Activated CD4-positive, alpha-beta T cell treated with anti-CD3 and anti-CD28 coated beads, Interleukin-2, amount 10 ng/mL, durations not matched to agents 7 days and 5 days (primary cell): ENCODE measurements around the gene USP2. TPM values are rescaled to one million over a fixed set of nuclear protein-coding genes. Genes with fewer than 3 reads are reported as not detected.
A peak's percentile ranks its signal among the peaks of the same experiment; 100 is the strongest.

Source experiments
- CTCF ChIA-PET: fragments of 350-600 bp; sonication (Branson Sonifier 250); formaldehyde crosslinking; loops from one replicate; lab custom pipeline; 2021; ENCODE audit warnings: antibody characterized with exemption; lab: Charles Lee
- POLR2A ChIA-PET: fragments of 350-600 bp; sonication (Branson Sonifier 250); formaldehyde crosslinking; loops from one replicate; lab custom pipeline; 2021; ENCODE audit warnings: antibody characterized with exemption; lab: Charles Lee
- DNase-seq: peaks from one replicate; pipeline ENCODE4 v3.0.0-alpha.2; 2020
- H3K27ac Mint-ChIP-seq: one replicate; pipeline ENCODE4 v1.8.0; 2021; ENCODE audit warnings: mild to moderate bottlenecking, moderate library complexity, mixed read lengths
- H3K27me3 Mint-ChIP-seq: one replicate; pipeline ENCODE4 v1.8.0; 2021; ENCODE audit warnings: mixed read lengths
- H3K36me3 Mint-ChIP-seq: one replicate; pipeline ENCODE4 v1.8.0; 2021; ENCODE audit warnings: low read depth, mixed read lengths
- H3K4me1 Mint-ChIP-seq: one replicate; pipeline ENCODE4 v1.8.0; 2021; ENCODE audit warnings: mixed read lengths
- H3K4me3 Mint-ChIP-seq: one replicate; pipeline ENCODE4 v1.8.0; 2021; ENCODE audit warnings: mild to moderate bottlenecking, moderate library complexity, mixed read lengths
- H3K9me3 Mint-ChIP-seq: one replicate; pipeline ENCODE4 v1.8.0; 2021; ENCODE audit warnings: mixed read lengths
- total RNA-seq, 2 experiments: library from RNA; stranded (reverse); gene quantifications; one replicate each; pipeline ENCODE4 v1.2.3, GENCODE V29; 2021

Gene USP2
- total RNA-seq, 2 experiments from 2014 or later: 0.17 to 0.22 TPM

GRCh38 chr11:119352857-119353260 is 28.6 kb downstream of the USP2 start:
- Mint-ChIP-seq H3K27me3 (peaks cover 37% of the 10 kb centered on the region), H3K9me3 (no peaks in the 10 kb centered on the region), H3K27ac (no peak overlapping the region), H3K4me1 (peaks cover 19% of the 10 kb centered on the region), H3K4me3 (no peak overlapping the region), H3K36me3 (no peaks in the 10 kb centered on the region)
- CTCF ChIA-PET: interaction anchor here (1.2 to 1.5 kb wide), 2 partner anchors 15 to 121 kb away, joined by 4 to 6 read pairs; no protein-coding TSS in a partner anchor
- POLR2A ChIA-PET: no interaction called here
- DNase-seq: no peak

- ChIA-PET POLR2A (no interaction called here), CTCF (interaction anchor here (0.6 kb wide), 1 partner anchor 142 kb away, joined by 6 read pairs; no protein-coding TSS in a partner anchor)
- DNase-seq: no peak
- Mint-ChIP-seq H3K36me3 (no peaks in the 10 kb centered on the region), H3K27ac (no peak overlapping the region), H3K9me3 (no peaks in the 10 kb centered on the region), H3K4me3 (no peak overlapping the region), H3K4me1 (peaks cover 14% of the 10 kb centered on the region), H3K27me3 (peaks cover 40% of the 10 kb centered on the region)
Observed at GRCh38 chr11:119351232-119351631, 30.3 kb downstream of the USP2 start.

DNA sequence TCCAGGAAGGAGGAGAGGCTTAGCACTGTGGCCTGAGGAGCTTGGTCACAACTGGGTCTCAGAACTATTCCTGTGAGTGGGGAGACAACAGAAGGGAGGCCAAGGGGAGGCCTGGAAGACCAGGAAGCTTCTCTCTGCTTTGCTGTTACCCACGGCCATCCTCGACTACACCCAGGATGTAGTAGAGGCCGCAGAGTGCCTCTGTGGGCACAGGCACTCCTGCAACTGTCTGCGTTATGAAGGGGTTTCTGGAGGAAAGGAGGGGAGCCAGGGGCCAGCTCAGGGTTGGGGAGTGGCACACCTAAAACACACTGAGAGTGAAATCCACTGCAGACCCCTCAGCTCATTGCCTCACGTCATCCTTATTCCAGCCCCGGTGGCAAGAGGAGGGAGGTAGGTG is 31.2 kb downstream of the USP2 start:
- ChIA-PET CTCF (interaction anchor here (1.7 kb wide), 1 partner anchor 12 kb away, joined by 6 read pairs; no protein-coding TSS in a partner anchor), POLR2A (no interaction called here)
- no peaks in the 10 kb centered on the region for H3K9me3 Mint-ChIP-seq
- no peak for DNase-seq
- no peaks in the 10 kb centered on the region for H3K36me3 Mint-ChIP-seq
- H3K4me3 Mint-ChIP-seq: no peak overlapping the region
- peaks cover 35% of the 10 kb centered on the region for H3K27me3 Mint-ChIP-seq
- H3K27ac Mint-ChIP-seq: peak overlapping the region; percentile 85
- H3K4me1 Mint-ChIP-seq: peaks cover 11% of the 10 kb centered on the region

DNA sequence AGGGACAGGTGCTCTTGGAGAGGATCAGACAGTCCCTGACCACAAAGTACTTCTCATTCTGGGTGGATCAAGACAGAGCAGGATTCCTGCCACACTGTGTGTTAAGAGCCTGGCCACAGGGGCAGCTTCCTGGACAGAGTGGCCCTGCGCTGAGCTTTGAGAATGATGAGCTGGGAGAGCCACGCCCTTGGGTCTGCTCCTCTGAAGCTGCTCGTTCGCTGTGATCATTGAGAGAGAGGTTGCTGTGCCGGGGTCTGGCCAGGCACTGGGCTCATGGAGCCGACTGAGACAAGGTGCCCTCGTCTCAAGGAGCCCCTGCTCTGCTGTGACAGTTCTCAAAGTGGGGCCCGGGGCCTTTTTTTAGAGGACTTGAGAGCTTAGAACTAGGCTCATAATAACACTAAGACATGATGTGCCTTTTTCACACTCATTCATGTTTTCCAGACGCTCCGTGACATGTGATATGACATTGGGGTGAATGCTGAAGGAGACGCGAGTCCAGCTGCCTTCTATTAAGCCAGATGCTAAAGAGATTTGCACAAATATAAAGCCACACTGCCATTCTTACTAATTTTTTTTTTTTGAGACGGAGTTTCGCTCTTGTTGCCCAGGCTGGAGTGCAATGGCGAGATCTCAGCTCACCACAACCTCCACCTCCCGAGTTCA is 33.4 kb downstream of the USP2 start:
- H3K4me1 Mint-ChIP-seq: peaks cover 11% of the 10 kb centered on the region
- H3K4me3 Mint-ChIP-seq: no peak overlapping the region
- ChIA-PET CTCF (interaction anchor here (1.3 to 6.6 kb wide), 4 partner anchors 9 to 22 kb away, joined by 3 to 50 read pairs (median 11); no protein-coding TSS in a partner anchor), POLR2A (no interaction called here)
- peaks cover 32% of the 10 kb centered on the region for H3K27me3 Mint-ChIP-seq
- H3K36me3 Mint-ChIP-seq: no peaks in the 10 kb centered on the region
- no peak overlapping the region for H3K27ac Mint-ChIP-seq
- H3K9me3 Mint-ChIP-seq: no peaks in the 10 kb centered on the region
- DNase-seq: no peak

GRCh38 chr11:119347242-119347641 is 34.2 kb downstream of the USP2 start:
- peaks cover 33% of the 10 kb centered on the region for H3K27me3 Mint-ChIP-seq
- H3K9me3 Mint-ChIP-seq: no peaks in the 10 kb centered on the region

DNA sequence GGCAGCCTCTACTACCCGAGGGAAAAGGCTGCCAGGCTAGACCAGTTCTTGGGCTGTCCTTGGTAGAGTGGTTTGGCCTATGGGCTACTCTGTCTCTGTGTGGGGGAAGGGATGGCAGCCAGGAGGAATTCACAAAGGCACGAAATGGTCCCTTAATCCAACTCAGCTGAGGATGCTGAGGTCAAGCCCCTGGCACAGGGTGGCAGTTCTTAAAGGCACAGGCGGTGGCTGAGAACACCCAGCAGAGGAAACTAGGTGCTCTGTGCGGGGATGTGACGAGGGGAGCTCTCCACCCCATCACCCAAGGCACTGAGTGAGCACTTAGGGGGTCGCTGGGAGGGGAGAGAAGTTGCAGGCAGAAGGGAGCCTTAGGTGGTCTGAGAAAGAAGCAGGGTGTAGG is 34.9 kb downstream of the USP2 start, which contains the start of gene MFRP:
Gene MFRP, minus strand, starts transcription at position 101 of the 400 bp plus-strand sequence. CDS start 192 bp downstream, outside the sequence.
- peaks cover 11% of the 10 kb centered on the region for H3K4me1 Mint-ChIP-seq
- no peak within 1 kb of the TSS for H3K4me3 Mint-ChIP-seq
- H3K27ac Mint-ChIP-seq: no peak within 1 kb of the TSS
- DNase-seq: no peak
- ChIA-PET POLR2A (no interaction called here), CTCF (interaction anchor here (3.1 to 6.6 kb wide), 2 partner anchors 8 to 10 kb away, joined by 19 to 50 read pairs; no protein-coding TSS in a partner anchor)
- no peaks in the 10 kb centered on the region for H3K36me3 Mint-ChIP-seq
- H3K27me3 Mint-ChIP-seq: peaks cover 33% of the 10 kb centered on the region
- H3K9me3 Mint-ChIP-seq: no peaks in the 10 kb centered on the region

More at GRCh38 chr11:119347242-119347641, 34.2 kb downstream of the USP2 start:
- Mint-ChIP-seq H3K36me3 (no peaks in the 10 kb centered on the region), H3K4me1 (peaks cover 11% of the 10 kb centered on the region), H3K4me3 (no peak overlapping the region), H3K27ac (no peak overlapping the region)
- POLR2A ChIA-PET: no interaction called here
- CTCF ChIA-PET: interaction anchor here (1.3 to 6.6 kb wide), 3 partner anchors 9 to 14 kb away, joined by 3 to 50 read pairs (median 19); no protein-coding TSS in a partner anchor
- DNase-seq: no peak

DNA sequence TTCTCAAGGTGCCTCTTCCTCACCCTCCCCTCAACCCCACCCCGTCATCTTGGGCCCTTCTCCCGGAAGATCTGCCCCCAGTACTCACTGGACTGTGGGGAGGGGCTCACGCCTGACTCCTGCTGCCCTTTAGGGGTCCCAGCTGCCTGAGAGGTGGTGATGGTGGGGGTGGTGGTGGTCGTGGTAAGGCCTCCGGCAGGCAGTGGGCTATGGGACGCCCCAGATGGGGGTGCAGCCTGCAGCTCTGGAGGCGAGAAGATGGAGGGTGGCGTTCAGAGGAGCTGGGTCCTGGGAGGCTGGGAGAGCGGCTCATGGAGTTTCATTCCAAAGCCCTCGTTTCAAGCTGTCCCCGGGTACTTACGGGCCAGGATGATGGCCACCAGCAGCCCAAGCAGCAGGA is 35.8 kb downstream of the USP2 start:
- no peaks in the 10 kb centered on the region for H3K9me3 Mint-ChIP-seq

GRCh38 chr11:119344291-119345010 is 37.0 kb downstream of the USP2 start:
- H3K4me1 Mint-ChIP-seq: peaks cover 6% of the 10 kb centered on the region
- CTCF ChIA-PET: interaction anchor here (1.1 to 6.6 kb wide), 5 partner anchors 10 to 139 kb away, joined by 3 to 50 read pairs (median 3); partner anchors contain the start of genes CBL and RNF26

More for the DNA sequence above, 35.8 kb downstream of the USP2 start:
- H3K4me3 Mint-ChIP-seq: no peak overlapping the region
- ChIA-PET CTCF (interaction anchor here (6.6 kb wide), 1 partner anchor 11 kb away, joined by 50 read pairs; no protein-coding TSS in a partner anchor), POLR2A (no interaction called here)
- peaks cover 33% of the 10 kb centered on the region for H3K27me3 Mint-ChIP-seq
- H3K4me1 Mint-ChIP-seq: peaks cover 11% of the 10 kb centered on the region
- H3K36me3 Mint-ChIP-seq: no peaks in the 10 kb centered on the region
- H3K27ac Mint-ChIP-seq: no peak overlapping the region
- no peak for DNase-seq

GRCh38 chr11:119343726-119344125 is 37.8 kb downstream of the USP2 start:
- no peaks in the 10 kb centered on the region for H3K36me3 Mint-ChIP-seq
- H3K4me1 Mint-ChIP-seq: peaks cover 13% of the 10 kb centered on the region
- no peak for DNase-seq
- no peak overlapping the region for H3K4me3 Mint-ChIP-seq
- H3K9me3 Mint-ChIP-seq: no peaks in the 10 kb centered on the region
- CTCF ChIA-PET: interaction anchor here (1.1 to 7.1 kb wide), 5 partner anchors 13 to 138 kb away, joined by 3 to 104 read pairs (median 4); partner anchors contain the start of gene CBL
- H3K27me3 Mint-ChIP-seq: peaks cover 41% of the 10 kb centered on the region
- POLR2A ChIA-PET: no interaction called here
- H3K27ac Mint-ChIP-seq: no peak overlapping the region

More at GRCh38 chr11:119344291-119345010, 37.0 kb downstream of the USP2 start:
- Mint-ChIP-seq H3K9me3 (no peaks in the 10 kb centered on the region), H3K27me3 (peaks cover 34% of the 10 kb centered on the region), H3K36me3 (no peaks in the 10 kb centered on the region), H3K4me3 (no peak overlapping the region), H3K27ac (no peak overlapping the region)
- DNase-seq: no peak
- POLR2A ChIA-PET: no interaction called here

GRCh38 chr11:119342362-119343130 is 38.9 kb downstream of the USP2 start:
- Mint-ChIP-seq H3K9me3 (no peaks in the 10 kb centered on the region), H3K27me3 (peaks cover 42% of the 10 kb centered on the region), H3K27ac (no peak overlapping the region), H3K4me1 (peaks cover 23% of the 10 kb centered on the region), H3K4me3 (no peak overlapping the region), H3K36me3 (peaks cover 3% of the 10 kb centered on the region)
- DNase-seq: no peak
- POLR2A ChIA-PET: no interaction called here
- CTCF ChIA-PET: interaction anchor here (1.2 to 7.1 kb wide), 3 partner anchors 14 to 77 kb away, joined by 3 to 104 read pairs (median 50); no protein-coding TSS in a partner anchor

DNA sequence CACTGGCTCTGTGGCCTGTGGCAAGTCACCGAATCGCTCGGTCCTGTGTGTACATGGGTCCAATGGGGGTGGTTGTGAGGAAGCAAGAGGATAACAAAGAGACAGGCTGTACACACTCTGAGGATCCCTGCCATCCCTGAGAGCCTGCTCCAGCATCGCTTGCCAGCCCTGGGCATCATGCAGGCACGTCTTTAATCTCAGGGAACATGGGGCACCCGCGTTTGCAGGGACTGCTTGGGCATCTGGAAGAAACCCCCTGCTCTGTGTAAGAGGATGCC is 39.5 kb downstream of the USP2 start:
- H3K27me3 Mint-ChIP-seq: peaks cover 38% of the 10 kb centered on the region
- H3K4me3 Mint-ChIP-seq: no peak overlapping the region
- H3K9me3 Mint-ChIP-seq: no peaks in the 10 kb centered on the region
- no peak for DNase-seq
- no peak overlapping the region for H3K27ac Mint-ChIP-seq
- CTCF ChIA-PET: interaction anchor here (1.2 to 7.1 kb wide), 3 partner anchors 17 to 235 kb away, joined by 3 to 104 read pairs (median 4); partner anchors contain the start of gene C2CD2L
- POLR2A ChIA-PET: no interaction called here
- H3K4me1 Mint-ChIP-seq: peaks cover 27% of the 10 kb centered on the region
- H3K36me3 Mint-ChIP-seq: peaks cover 3% of the 10 kb centered on the region
